Epithelial cell of proximal tubule (primary cell): ENCODE results near the gene LRMDA. TPM values are rescaled to one million over a fixed set of nuclear protein-coding genes. Genes with fewer than 3 reads are reported as not detected.
"Not testable (repeated sequence)": the region's sequence is repeated elsewhere in the genome, so short reads cannot be mapped to it uniquely, and the experiment has no call there.

Experiments
- DNase-seq: peaks from one replicate; pipeline ENCODE4 v3.0.0-alpha.2; 2011; ENCODE audit warnings: low read depth
- H3K4me3 ChIP-seq: 2 replicates; pipeline ENCODE4 v1.5.1; 2011; ENCODE audit warnings: low read depth, mild to moderate bottlenecking, low read length
- CTCF ChIP-seq: conservative IDR thresholded peaks from 2 replicates; pipeline ENCODE4 v1.5.1; 2012; ENCODE audit warnings: low read depth, mild to moderate bottlenecking, low read length
- total RNA-seq: library from RNA; depleted of rRNA; stranded (reverse); fragments of >200 nt; gene quantifications from 2 replicates; pipeline ENCODE4 v1.2.3, GENCODE V29; 2015

The LRMDA gene
- total RNA-seq, 1 donor from 2014 or later = 0.75 TPM

DNA sequence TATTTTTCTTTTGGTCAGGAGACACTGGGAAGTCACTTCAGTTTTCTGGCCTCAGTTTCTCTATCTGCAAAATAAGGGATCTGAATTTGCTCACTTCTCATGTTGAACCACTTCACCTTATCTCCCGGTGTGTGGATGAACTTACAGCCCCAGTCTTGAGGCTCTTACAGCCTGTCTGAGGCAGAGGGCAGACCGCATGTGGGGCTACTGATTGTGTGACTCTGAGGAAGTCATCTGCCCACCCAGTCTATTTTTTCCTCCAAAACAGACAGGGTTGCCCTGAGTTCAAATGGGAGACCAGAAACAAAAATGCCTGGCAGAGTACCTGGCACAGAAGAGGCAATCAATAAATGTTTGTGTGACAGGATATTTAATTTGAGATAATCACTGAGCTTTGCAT, 78.3 kb downstream of the LRMDA start:
- TF ChIP-seq CTCF = no peak
- no peak overlapping the region for H3K4me3 ChIP-seq
- DNase-seq = no peak

DNA sequence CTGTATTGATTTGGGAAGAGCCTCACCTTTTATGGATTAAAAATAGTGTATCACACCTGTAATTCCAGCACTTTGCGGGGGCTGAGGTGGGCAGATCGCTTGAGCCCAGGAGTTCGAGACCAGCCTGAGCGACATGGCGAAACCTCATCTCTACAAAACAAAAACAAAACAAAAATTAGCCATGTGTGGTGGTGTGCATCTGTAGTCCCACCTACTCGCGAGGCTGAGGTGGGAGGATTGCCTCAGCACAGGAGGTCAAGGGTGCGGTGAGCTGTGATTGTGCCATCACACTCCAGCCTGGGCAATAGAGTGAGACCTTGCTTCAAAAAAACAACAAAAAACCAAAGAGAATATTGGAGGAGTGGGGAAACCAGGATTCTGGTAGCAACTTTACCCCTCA, 79.6 kb downstream of the LRMDA start:
- DNase-seq = no peak
- H3K4me3 ChIP-seq = no peak overlapping the region
- TF ChIP-seq CTCF = no peak

- no peak for TF ChIP-seq CTCF
- no peak overlapping the region for H3K4me3 ChIP-seq
- DNase-seq = no peak
These were observed 80.9 kb downstream of the LRMDA start for GRCh38 chr10:75512203-75512933.

- TF ChIP-seq CTCF = no peak
- DNase-seq = no peak
These were observed 82.0 kb downstream of the LRMDA start for GRCh38 chr10:75513292-75513885.

DNA sequence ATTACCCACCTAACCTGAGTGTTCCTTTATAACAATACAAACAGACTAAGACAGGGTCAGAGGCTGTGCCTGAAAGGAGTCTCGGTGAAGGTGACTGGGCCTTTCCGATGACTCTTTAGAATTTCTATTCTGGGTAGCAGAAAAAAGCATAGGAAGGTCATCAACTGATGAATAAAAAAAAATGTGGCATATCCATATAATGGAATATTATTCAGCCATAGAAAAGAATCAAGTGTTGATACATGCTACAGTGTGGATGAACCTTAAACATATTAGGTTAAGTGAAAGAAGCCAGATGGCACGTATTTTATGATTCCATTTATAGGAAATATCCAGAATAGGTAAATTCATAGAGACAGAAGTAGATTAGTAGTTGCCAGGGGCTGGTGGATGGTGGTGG, 83.4 kb downstream of the LRMDA start:
- no peak overlapping the region for H3K4me3 ChIP-seq
- DNase-seq = no peak
- no peak for TF ChIP-seq CTCF

More at GRCh38 chr10:75513292-75513885, 82.0 kb downstream of the LRMDA start:
- no peak overlapping the region for H3K4me3 ChIP-seq

DNA sequence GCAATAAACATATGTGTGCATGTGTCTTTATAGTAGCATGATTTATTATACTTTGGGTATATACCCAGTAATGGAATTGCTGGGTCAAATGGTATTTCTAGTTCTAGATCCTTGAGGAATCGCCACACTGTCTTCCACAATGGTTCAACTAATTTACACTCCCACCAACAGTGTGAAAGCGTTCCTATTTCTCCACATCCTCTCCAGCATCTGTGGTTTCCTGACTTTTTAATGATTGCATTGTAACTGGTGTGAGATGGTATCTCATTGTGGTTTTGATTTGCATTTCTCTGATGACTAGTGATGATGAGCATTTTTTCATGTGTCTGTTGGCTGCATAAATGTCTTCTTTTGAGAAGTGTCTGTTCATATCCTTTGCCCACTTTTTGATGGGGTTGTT, 84.7 kb downstream of the LRMDA start:
- H3K4me3 ChIP-seq, DNase-seq: not testable (repeated sequence)

DNA sequence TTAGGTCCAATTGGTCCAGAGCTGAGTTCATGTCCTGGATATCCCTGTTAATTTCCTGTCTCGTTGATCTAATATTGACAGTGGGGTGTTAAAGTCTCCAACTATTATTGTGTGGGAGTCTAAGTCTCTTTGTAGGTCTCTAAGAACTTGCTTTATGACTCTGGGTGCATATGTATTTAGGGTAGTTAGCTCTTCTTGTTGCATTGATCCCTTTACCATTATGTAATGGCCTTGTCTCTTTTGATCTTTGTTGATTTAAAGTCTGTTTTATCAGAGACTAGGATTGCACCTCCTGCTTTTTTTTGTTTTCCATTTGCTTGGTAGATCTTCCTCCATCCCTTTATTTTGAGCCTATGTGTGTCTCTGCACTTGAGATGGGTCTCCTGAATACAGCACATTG, 87.8 kb downstream of the LRMDA start:
- DNase-seq, H3K4me3 ChIP-seq: not testable (repeated sequence)

- DNase-seq, H3K4me3 ChIP-seq: not testable (repeated sequence)
These were observed 89.9 kb downstream of the LRMDA start for GRCh38 chr10:75521194-75521829.
